Right lung (tissue), 10 donors: ENCODE data around the gene PGPEP1. TPM values are rescaled to one million over a fixed set of nuclear protein-coding genes. Genes with fewer than 3 reads are reported as not detected.

Experiments used
- DNase-seq, 2 donors: peaks; one replicate each; pipeline ENCODE4 v3.0.0-alpha.2; 2013
- long read RNA-seq, 8 donors: transcript quantifications; one replicate each; lab custom pipeline, GENCODE V29; 2026
- polyA plus RNA-seq, 5 donors: library from polyadenylated mRNA; unstranded; fragments of 120-200 nt; gene quantifications; one replicate each; pipeline versions ENCODE4 v1.2.1 to v1.2.3, GENCODE V29; 2013; ENCODE audit warnings: inconsistent platforms in 1 of 5, low replicate concordance in 1 of 5; ENCODE audit not compliant: insufficient read length in 5 of 5, insufficient read depth in 1 of 5

Gene PGPEP1
- polyA plus RNA-seq, result 10 to 100 TPM; 13.0 to 25.3 (median 20.2) TPM
- long read RNA-seq, donor 1, partial matches to known transcripts, result 0 of 1 reads
- long read RNA-seq, donor 1, other reads (novel, unspliced or antisense), result 0 of 1 reads
- long read RNA-seq, donor 2, partial matches to known transcripts, result 0 of 1 reads
- long read RNA-seq, donor 2, other reads (novel, unspliced or antisense), result 0 of 1 reads
- long read RNA-seq, donor 3, full-length matches to known transcripts, result 3 of 13 reads
- long read RNA-seq, donor 3, partial matches to known transcripts, result 10 of 13 reads
- long read RNA-seq, donor 3, other reads (novel, unspliced or antisense), result 0 of 13 reads
- long read RNA-seq, donor 4, full-length matches to known transcripts, result 1 of 1 reads
- long read RNA-seq, donor 4, partial matches to known transcripts, result 0 of 1 reads
- long read RNA-seq, donor 4, other reads (novel, unspliced or antisense), result 0 of 1 reads
- long read RNA-seq, donor 5, full-length matches to known transcripts, result 1 of 1 reads
- long read RNA-seq, donor 5, partial matches to known transcripts, result 0 of 1 reads
- long read RNA-seq, donor 5, other reads (novel, unspliced or antisense), result 0 of 1 reads
- long read RNA-seq, donor 6, full-length matches to known transcripts, result 1 of 1 reads
- long read RNA-seq, donor 6, partial matches to known transcripts, result 0 of 1 reads
- long read RNA-seq, donor 6, other reads (novel, unspliced or antisense), result 0 of 1 reads
- long read RNA-seq, donor 7, full-length matches to known transcripts, result 1 of 11 reads
- long read RNA-seq, donor 7, partial matches to known transcripts, result 0 of 11 reads
- long read RNA-seq, donor 7, other reads (novel, unspliced or antisense), result 10 of 11 reads
- long read RNA-seq, donor 8, result 0 reads

- DNase-seq, result peak in 1 of 2 donors; percentile 58
These were observed at the start of gene PGPEP1 for GRCh38 chr19:18340190-18340989. Gene PGPEP1, plus strand, starts transcription at chr19:18340598. Its CDS starts 84 bp downstream, at chr19:18340682.

GRCh38 chr19:18291019-18291524 lies 49.3 kb upstream of the PGPEP1 start:
- DNase-seq, result no peak

- peak; percentile 92 for DNase-seq
These were observed 48.6 kb upstream of the PGPEP1 start for GRCh38 chr19:18291590-18292461.

- DNase-seq, result no peak
These were observed 48.0 kb upstream of the PGPEP1 start for GRCh38 chr19:18292462-18292809.

DNA sequence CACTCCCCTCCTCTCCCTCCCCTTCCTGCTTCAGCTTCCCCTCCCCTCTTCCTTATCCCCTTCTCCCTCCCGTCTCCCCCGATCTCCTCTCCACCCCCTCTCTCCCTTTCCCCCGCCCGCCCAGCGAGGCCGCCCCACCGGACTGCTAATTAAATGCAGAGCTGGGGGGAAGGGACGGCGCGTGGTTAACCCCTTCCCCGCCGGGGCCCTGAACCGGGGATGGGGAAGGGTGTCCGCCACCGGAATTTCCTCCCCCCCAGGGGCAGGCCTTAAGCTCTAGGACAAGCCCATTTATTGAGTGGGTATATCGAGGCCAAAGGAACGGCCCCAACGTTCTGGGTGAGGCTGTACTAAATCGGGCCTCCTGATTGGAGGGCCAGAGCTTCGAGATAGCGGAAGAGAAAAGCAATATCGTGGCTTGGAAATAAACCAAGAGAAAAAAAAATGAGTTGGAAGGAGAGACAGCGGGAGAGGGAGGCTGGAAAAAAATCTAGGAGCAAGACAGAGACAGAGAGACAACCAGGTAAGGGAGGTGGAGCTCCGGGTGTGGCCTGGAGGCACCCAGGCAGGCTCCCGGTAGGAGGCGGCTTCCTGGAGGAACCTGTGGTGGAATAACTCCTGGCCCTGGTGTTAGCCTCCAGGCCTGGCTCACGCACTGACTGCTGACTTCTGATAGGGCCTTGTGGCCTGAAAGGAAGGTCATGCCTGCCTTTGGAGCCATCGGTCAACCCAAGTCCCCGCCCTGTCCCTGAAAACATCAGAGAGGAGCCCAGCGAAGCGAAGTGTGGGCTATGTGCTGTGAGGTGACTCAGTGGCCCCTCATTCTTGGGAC lies 47.4 kb upstream of the PGPEP1 start:
- DNase-seq, result peak; percentile 85 to 86

- no peak for DNase-seq
These were observed 46.5 kb upstream of the PGPEP1 start for GRCh38 chr19:18293642-18294466.

DNA sequence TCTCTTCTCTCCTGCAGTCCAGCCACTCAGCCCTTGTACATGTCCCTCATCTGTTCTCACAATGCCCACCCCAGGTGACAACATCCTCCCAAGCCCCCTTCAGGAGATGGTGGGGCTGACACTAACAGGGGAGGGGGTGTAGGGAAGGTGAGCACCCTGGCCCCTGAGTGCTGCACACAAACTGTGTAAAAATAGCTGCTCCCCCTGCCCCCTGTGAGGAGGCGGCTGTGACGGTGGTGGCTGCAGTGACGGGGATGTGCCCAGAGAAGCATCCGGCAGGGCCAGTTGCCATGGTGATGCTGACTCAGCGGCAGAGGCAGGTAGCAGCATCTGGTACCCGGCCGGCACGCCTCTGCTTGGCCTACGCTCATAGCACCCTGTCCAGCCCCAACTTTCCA lies 45.9 kb upstream of the PGPEP1 start:
- DNase-seq, result no peak

- DNase-seq, result no peak
These were observed 45.4 kb upstream of the PGPEP1 start for GRCh38 chr19:18295034-18295451.

DNA sequence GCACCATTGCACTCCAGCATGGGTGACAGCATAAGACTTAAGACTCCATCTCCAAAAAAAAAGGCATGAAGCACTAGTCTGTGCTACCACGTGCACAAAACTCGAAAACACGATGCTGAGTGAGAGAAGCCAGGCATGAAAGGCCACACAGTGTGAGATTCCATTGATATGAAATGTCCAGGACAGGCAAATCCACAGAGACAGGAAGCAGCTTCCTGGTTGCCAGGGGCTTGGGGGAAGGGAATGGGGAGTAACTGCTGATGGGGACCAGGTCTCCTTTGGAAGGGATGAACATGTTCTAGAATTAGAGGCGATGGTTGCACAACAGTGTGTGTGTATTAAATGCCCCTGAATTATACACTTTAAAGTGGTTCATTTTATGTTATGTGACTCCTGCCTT lies 43.1 kb upstream of the PGPEP1 start:
- DNase-seq, result no peak

GRCh38 chr19:18298601-18299000 lies 41.8 kb upstream of the PGPEP1 start:
- no peak for DNase-seq

- DNase-seq, result no peak
These were observed 40.7 kb upstream of the PGPEP1 start for GRCh38 chr19:18299654-18300053.

- DNase-seq, result no peak
These were observed 39.3 kb upstream of the PGPEP1 start for GRCh38 chr19:18300930-18301717.

DNA sequence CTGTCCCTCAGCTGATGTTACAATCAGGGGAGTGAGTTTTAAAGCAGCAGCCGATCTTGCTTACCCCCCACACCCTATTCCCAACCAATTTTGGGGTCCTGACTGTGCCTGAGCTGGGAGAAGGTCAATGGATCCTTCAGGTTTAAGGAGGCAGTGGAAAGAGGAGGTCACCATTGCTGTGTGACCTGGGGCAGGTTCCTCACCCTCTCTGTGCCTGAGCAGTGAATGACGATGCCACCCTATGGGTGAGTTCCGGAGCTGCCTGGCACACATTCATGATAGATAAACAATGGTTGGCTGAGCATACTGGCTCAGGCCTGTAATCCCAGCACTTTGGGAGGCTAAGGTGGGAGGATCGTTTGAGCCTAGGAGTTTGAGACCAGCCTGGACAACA lies 38.7 kb upstream of the PGPEP1 start:
- no peak for DNase-seq

GRCh38 chr19:18304208-18304457 lies 36.3 kb upstream of the PGPEP1 start:
- DNase-seq, result no peak

DNA sequence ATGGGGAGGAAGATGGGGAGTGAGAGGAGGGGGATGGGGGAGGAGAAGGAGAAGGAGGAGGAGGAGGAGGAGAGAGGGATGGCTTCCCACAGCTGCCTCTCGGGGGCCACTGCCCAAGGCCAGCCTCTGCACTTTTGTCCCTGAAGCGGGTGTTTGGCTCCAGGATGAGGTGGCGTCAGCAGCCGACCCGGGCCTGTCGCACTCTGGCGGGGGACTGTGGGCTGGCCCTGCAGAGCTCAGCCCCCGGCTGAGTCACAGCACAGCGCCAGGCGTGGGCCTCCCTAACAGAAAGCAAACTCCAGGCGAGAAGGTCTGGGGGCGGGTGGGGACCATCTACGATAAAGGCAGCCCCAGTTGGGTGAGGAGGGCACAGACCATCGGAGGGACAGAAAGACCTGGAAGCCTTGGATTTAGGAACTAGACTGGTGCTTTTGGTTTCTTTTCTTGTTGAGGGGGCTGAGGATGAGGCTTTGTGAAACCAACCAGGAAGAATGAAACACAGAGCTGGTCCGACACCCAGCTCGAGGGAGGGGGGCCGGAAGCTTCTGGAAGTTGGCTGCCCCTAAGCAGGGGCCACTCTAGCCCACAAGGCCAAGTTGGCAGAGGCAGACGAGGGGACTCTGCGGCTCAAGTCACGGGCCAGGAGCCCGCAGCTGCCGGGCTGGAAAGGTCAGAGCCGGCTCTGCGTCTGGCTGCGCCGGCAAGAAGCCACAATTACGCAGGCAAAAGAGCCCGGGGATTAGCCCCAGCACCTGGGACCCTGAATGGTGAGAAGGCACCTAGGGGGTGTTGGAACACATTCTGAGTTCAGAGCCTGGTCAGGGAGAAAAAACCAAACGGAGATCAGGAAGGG lies 35.7 kb upstream of the PGPEP1 start:
- peak; percentile 81 to 86 for DNase-seq

DNA sequence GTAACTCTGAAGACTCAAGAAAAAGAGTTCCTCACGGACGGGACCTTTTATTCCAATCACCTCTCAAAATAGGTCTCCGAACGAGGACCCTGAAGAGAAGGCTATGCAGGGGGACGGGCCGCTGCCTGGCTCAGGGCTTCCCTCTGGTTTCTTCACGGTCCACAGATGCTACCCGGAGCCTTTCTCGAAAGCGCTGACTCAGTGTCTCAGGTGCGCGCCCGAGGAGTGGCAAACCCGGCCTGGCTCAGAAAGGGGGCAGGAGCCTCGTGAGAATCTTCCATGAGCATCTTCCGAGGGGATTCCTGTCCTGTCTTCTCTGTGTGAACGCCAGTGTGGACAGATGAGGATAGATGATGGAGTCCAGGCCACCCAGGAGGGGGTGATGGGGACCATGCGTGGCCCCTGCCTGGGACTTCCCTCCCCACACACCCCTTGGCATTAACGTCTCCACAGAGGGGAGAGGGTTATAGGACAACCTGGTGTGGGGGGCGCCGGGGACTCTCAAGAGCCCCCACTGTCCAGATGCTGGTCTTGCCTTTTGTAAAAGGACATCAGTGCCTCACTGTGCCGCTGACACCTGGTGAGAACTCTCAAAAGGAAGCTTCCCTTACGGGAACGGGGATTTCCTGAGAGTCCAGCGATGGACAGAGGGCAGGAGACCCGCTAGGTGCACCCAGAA lies 34.0 kb upstream of the PGPEP1 start:
- no peak for DNase-seq

DNA sequence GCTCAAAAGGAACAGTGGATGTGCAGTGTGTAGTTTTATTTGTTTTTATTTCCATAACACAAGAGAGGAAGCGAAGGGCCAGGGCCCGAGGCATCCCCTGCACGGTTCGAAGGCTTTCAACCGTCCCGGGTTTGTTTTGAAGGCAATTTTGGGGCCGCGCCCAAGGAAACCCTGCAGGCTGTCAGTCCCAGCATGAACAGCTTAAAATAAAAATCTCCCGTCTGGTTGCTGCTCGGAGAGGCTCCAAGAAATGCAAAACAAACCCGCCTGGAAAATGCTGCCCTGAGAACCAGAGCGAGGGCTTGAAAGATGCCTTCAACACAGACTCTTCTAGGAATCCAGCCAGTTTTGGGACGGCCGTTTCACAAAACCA lies 33.5 kb upstream of the PGPEP1 start:
- no peak for DNase-seq
